Ecto neural progenitor cell (in vitro differentiated cells): ENCODE results near the gene FCGR3A.
"Not testable (repeated sequence)": the region's sequence is repeated elsewhere in the genome, so short reads cannot be mapped to it uniquely, and the experiment has no call there.

ENCODE experiments used
- DNase-seq: peaks from one replicate; pipeline ENCODE4 v3.0.0-alpha.2; 2018; ENCODE audit warnings: low spot score

FCGR3A gene

DNA sequence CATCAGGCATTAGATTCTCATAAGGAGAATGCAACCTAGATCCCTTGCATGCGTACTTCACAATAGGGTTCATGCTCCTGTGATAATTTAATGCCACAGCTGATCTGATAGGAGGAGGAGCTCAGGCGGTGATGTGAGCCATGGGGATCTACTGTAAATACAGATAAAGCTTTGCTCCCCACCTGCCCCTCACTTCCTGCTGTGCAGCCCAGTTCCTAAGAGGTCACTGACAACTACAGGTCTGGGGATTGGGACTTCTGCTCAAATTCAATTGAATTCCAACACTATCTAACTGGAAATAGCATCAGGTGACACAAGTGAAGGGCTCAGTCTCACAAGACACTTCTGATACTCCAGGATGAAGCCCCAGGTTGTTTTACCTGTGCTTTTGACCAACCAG, 7.4 kb upstream of the FCGR3A start:
- DNase-seq, result not testable (repeated sequence)

GRCh38 chr1:161556143-161556542, 6.5 kb upstream of the FCGR3A start:
- not testable (repeated sequence) for DNase-seq

DNA sequence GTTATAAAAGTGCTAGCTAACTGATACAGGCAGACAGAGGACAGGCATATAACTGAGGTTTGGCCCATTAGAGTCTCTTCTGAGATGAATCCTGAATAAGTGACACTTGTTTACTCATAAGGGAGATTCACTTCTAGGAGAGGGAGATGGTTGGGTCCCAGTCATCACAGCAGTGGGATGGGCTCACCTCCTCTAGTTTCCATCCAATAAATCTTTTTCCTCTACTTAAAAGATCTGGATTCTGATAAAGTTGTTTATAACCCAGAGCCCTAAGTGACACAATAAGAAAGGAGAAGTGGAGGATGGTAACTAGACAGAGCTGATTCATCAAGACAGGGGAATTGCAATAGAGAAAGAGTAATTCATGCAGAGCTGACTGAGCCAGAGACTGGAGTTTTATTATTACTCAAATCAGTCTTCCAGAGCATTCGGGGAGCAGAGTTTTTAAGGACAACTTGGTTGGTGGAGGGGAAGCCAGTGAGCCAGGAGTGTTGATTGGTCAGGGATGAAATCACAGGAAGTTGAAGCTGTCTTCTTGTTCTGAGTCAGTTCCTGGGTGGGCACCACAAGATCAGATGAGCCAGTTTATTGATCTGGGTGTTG, 5.3 kb upstream of the FCGR3A start:
- DNase-seq, result not testable (repeated sequence)

DNA sequence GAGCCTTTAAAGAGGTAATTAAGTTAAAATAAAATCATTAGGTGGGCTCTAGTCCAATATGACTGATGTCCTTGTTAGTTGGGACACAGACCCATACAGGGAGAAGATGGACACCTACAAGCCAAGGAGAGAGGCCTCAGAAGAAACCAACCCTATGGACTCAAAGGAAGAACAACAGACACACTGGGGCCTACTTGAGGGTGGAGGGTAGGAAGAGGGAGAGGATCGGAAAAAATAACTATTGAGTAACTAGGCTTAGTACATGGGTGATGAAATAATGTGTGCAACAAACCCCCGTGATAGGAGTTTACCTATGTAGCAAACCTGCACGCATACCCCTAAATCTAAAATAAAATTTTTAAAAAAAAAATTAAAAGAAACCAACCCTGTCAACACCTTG, 4.7 kb upstream of the FCGR3A start:
- not testable (repeated sequence) for DNase-seq

- DNase-seq, result not testable (repeated sequence)
These were observed 4.0 kb upstream of the FCGR3A start for GRCh38 chr1:161553631-161554030.

DNA sequence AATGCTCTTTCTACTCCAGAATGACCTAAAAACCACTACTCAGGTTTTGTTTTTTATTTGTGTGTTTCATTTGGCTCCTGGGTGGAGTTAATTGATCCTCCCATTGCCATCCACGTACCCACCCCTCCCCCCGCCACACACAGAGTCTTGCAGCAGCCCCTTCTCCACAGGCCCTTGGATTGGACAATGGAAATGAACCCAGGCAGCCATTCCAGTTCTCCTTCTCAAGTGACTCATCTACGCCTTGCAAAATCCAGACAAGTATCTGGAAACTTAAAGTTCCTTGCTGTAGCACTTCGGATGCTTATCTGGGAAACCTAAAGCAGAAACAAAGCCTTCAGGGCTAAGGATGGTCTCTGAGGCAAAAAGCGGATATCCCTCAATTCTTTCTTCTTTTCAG, 1.3 kb upstream of the FCGR3A start:
- not testable (repeated sequence) for DNase-seq

- not testable (repeated sequence) for DNase-seq
These were observed 740 bp downstream of the FCGR3A start for GRCh38 chr1:161548749-161549406.

GRCh38 chr1:161547995-161548741, 1.4 kb downstream of the FCGR3A start:
- DNase-seq, result not testable (repeated sequence)

DNA sequence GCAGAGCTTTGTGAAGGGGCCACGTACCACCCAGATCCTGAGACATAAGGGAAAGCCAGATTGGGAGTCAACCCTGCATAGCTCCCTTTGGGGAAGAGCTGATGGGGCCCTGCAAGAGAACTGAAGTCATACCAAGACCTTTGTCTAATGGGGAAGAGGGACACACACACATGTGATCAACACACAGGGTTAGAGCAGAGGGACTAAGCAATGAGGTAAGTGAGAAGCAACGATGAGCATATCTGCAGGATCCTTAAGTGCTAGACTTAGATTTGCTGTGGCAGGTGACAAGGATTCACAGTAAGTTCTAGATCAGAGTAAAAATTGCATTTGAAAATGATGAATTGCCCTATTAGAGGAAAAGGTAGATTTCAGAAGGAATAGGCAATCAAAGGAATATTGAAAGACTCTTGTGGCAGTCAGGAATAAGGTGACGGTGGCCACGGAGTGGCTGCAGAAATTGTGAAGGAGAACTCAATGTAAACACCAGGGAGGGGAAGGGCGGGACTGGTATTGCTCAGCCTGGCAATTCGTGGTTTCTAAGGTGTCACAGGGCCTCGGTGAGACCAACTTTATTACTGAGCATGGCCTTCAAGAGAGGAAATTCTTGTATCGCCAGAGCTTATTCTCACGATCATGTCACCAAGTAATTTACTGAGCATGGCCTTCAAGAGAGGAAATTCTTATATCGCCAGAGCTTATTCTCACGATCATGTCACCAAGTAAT, 4.5 kb downstream of the FCGR3A start:
- not testable (repeated sequence) for DNase-seq

- DNase-seq, result not testable (repeated sequence)
These were observed 6.5 kb downstream of the FCGR3A start for GRCh38 chr1:161543125-161543524.

GRCh38 chr1:161542091-161542559, 7.5 kb downstream of the FCGR3A start:
- DNase-seq, result not testable (repeated sequence)

DNA sequence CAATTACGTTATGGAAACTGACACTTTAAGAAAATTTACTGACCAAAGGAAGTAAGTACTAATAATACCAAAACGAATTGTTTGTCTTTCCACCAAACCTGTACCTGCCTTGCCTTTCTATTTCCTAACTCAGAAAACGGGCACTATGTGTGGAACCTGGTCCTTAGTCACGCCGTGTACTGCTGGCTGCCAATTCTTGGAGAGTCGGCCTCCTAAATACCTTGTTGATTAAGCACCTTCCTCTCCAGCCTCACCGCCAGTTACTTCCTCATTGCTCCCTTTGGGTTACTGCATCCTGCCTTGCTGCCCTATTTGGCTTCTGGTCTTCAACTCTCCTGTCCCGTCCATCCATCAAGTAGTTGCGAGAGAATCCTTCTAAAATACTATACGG, 9.1 kb downstream of the FCGR3A start:
- not testable (repeated sequence) for DNase-seq

DNA sequence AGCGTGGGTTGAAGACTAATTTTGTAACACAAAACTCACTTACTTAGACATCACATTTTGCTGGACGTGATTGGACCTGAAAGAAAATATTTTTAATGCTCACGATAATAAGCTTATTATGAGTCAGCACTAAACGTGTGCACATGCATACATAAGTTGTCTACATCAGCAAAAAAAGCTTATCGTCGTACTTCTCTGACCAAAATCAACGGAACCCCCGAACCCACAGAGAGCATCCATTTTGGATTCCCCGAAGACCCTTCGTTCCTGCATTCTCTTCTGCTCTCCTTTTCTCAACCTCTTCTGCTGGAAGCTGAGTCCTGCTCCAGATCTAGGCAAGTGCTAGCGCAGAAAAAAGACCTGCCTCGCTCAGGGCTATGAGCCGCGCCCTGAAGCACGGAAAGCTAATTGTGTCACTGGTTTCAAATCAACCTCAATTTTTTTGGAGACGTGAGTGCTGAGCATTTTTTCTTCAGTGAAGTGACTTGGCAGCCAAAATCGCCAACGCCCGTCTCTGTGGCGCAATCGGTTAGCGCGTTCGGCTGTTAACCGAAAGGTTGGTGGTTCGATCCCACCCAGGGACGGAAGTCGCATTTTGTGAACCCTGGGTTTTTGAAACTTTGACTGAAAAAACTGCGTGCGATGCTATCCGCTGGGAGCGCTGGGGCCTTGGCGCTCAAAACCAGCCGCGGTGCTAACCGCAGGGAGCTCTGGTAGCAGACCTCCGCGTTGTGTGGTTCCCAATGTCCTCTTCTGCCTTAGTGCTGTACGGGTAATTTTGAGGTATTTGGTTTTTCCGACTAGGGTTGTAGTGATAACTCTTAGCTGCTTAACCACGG, 9.7 kb downstream of the FCGR3A start:
- DNase-seq, result peak; percentile 90

DNA sequence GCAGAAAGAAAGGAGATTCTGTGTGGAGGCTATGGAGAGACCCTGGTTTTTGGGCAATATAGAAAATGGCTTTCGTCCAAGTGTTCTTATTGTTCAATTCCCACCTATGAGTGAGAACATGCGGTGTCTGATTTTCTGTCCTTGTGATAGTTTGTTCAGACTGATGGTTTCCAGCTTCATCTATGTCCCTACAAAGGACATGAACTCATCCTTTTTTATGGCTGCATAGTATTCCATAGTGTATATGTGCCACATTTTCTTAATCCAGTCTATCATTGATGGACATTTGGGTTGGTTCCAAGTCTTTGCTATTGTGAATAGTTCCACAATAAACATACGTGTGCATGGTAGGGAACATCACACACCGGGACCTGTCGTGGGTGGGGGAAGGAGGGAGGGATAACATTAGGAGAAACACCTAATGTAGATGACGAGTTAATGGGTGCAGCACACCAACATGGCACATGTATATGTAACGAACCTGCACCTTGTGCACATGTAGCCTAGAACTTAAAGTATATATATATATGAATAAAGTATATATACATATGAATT, 10.6 kb downstream of the FCGR3A start:
- DNase-seq, result not testable (repeated sequence)

GRCh38 chr1:161537068-161537669, 12.4 kb downstream of the FCGR3A start:
- not testable (repeated sequence) for DNase-seq

GRCh38 chr1:161532644-161533567, 16.7 kb downstream of the FCGR3A start:
- DNase-seq, result peak; percentile 55

DNA sequence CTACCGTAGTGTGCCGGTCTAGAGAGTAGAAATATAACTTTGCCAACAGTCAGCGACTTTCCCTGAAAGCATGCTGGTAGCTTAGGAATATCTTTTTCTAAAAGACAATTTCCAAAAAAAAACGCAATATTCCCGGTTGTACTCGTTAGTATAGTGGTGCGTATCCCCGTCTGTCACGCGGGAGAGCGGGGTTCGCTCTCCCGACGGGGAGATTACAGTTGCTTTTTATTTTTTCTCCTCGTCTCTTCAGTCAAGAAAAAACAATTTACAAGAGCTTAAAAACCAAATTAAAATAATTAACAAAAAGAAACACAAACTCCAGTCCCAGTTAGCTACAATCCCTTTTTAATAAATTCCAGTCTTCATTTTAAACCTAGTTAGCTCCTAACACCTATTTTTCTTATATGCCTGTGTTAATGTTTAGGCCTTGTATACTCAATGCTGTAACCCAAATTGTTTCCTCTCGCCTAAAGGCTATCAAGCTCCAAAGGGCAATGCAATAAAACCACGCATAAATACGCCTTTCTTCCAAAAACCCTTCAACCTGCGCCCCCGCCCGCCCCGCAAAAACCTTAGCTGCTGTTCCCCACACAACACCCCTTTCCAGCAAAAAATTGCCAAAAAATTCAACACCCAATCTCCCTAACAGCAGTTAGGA, 17.5 kb downstream of the FCGR3A start:
- no peak for DNase-seq

GRCh38 chr1:161530671-161531641, 18.7 kb downstream of the FCGR3A start:
- peak; percentile 90 for DNase-seq
